Chondrocyte (in vitro differentiated cells): ENCODE measurements around the gene ZBTB24. TPM values are rescaled to one million over a fixed set of nuclear protein-coding genes. Genes with fewer than 3 reads are reported as not detected.

Source experiments
- DNase-seq: peaks from one replicate; pipeline ENCODE4 v3.0.0; 2021; ENCODE audit warnings: mixed read lengths, low spot score
- H3K27ac Mint-ChIP-seq: one replicate; pipeline ENCODE4 v1.8.0; 2021; ENCODE audit warnings: mild to moderate bottlenecking, moderate library complexity, mixed read lengths; ENCODE audit not compliant: unreplicated experiment
- H3K27me3 Mint-ChIP-seq: 2 replicates; pipeline ENCODE4 v1.8.0; 2021; ENCODE audit warnings: low read depth, mixed read lengths
- H3K36me3 Mint-ChIP-seq: 2 replicates; pipeline ENCODE4 v1.8.0; 2021; ENCODE audit warnings: low read depth, mixed read lengths
- H3K4me1 Mint-ChIP-seq: 2 replicates; pipeline ENCODE4 v1.8.0; 2021; ENCODE audit warnings: low read depth, mild to moderate bottlenecking, mixed read lengths
- H3K4me3 Mint-ChIP-seq: one replicate; pipeline ENCODE4 v1.8.0; 2021; ENCODE audit warnings: mild to moderate bottlenecking, moderate library complexity, mixed read lengths; ENCODE audit not compliant: unreplicated experiment
- H3K9me3 Mint-ChIP-seq: 2 replicates; pipeline ENCODE4 v1.8.0; 2021; ENCODE audit warnings: low read depth, mixed read lengths
- total RNA-seq: library from RNA; stranded (reverse); gene quantifications from 3 replicates; pipeline ENCODE4 v1.2.1, GENCODE V29; 2021
- TF ChIP-seq, protein P1 (sequence below): fragments of 200-600 bp; sonication (generic); IDR thresholded peaks from 2 replicates; pipeline ENCODE4 v1.5.0; 2021; ENCODE audit warnings: antibody characterized with exemption, mild to moderate bottlenecking, moderate library complexity

Gene ZBTB24
- total RNA-seq, 1 donor from 2014 or later = 7.1 TPM

DNA sequence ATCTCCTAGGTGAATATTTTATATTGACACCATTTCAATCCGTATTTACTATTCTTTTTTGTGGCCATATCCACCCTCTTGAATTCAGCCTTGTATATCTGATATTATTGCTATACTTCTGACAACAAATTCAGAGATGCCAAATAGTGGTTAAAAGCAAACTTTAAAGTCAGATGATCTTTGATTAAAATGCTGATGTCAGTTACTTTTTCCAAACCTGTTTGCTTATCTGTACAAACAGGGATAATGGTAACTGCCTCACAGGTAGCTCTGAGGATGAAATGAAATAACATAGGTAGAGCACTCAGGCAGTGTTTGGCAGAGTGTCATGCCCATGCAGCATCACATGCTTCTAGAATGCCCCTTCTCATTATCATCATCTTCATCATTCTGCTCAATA is 61.8 kb downstream of the ZBTB24 start:
- Mint-ChIP-seq H3K27me3 (no peaks in the 10 kb centered on the region), H3K4me3 (no peak overlapping the region), H3K4me1 (no peaks in the 10 kb centered on the region), H3K36me3 (no peaks in the 10 kb centered on the region), H3K27ac (no peak overlapping the region), H3K9me3 (no peaks in the 10 kb centered on the region)
- no peak for DNase-seq
- TF ChIP-seq, protein P1, sequence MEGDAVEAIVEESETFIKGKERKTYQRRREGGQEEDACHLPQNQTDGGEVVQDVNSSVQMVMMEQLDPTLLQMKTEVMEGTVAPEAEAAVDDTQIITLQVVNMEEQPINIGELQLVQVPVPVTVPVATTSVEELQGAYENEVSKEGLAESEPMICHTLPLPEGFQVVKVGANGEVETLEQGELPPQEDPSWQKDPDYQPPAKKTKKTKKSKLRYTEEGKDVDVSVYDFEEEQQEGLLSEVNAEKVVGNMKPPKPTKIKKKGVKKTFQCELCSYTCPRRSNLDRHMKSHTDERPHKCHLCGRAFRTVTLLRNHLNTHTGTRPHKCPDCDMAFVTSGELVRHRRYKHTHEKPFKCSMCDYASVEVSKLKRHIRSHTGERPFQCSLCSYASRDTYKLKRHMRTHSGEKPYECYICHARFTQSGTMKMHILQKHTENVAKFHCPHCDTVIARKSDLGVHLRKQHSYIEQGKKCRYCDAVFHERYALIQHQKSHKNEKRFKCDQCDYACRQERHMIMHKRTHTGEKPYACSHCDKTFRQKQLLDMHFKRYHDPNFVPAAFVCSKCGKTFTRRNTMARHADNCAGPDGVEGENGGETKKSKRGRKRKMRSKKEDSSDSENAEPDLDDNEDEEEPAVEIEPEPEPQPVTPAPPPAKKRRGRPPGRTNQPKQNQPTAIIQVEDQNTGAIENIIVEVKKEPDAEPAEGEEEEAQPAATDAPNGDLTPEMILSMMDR = no peak

DNA sequence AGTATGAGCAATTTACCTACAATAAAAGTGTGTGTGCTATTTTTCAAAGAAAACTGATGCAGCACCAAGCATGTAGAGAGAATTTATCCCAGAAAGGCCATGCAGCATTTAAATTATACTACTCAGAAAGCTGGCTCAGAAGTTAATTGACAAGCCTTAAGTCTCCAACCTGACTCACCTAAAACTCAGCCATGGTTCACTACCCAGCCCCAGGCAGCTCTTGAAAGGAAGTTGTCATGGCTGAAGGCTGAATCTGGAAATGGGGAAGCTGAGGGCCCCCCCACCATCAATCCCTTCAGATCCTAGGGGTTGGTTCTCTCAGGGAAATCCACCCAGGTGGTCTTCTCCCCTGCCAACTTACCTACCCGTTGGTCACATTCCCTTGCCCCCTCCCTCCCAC is 62.3 kb downstream of the ZBTB24 start:
- H3K36me3 Mint-ChIP-seq = no peaks in the 10 kb centered on the region
- no peaks in the 10 kb centered on the region for H3K4me1 Mint-ChIP-seq
- H3K27me3 Mint-ChIP-seq = no peaks in the 10 kb centered on the region
- no peak overlapping the region for H3K27ac Mint-ChIP-seq
- TF ChIP-seq, protein P1 = no peak
- no peak for DNase-seq
- H3K9me3 Mint-ChIP-seq = no peaks in the 10 kb centered on the region
- no peak overlapping the region for H3K4me3 Mint-ChIP-seq

DNA sequence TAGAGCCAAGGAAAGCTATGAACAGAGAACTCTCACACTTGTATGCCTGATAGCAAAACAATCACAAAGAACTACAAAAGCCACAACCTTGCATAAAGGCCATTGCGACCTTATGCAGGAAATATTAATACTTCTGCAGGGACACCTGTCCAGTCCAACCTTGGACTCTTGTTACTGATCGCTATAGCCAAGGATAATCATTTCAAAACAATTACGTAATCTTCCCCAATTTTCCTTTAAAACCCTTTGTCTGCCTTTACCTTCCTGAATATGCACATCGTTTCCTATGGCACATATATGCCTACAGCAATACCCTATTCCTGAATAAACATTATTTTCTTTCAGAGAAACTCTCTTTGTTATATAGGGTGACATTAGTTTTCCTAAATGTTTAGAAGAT is 65.4 kb downstream of the ZBTB24 start:
- no peak for DNase-seq
- Mint-ChIP-seq H3K4me1 (no peaks in the 10 kb centered on the region), H3K4me3 (no peak overlapping the region), H3K27me3 (no peaks in the 10 kb centered on the region), H3K36me3 (peaks cover 2% of the 10 kb centered on the region), H3K9me3 (peaks cover 10% of the 10 kb centered on the region), H3K27ac (no peak overlapping the region)
- TF ChIP-seq, protein P1 = no peak

Other genes starting within 250 kb of the ZBTB24 start
- 240 to 273 TPM (median 259 TPM) in 3 replicates for gene CD164, start 100.8 kb downstream of the ZBTB24 start, total RNA-seq
- gene PPIL6, start 42.6 kb downstream of the ZBTB24 start, total RNA-seq = 2.2 to 2.7 TPM (median 2.5 TPM) in 3 replicates
- 5.3 to 7.4 TPM (median 5.6 TPM) in 3 replicates for gene SMPD2, start 42.5 kb downstream of the ZBTB24 start, total RNA-seq
- gene MICAL1, start 27.4 kb downstream of the ZBTB24 start, total RNA-seq = 49.5 to 102 TPM (median 96.9 TPM) in 3 replicates
- 3.4 to 4.5 TPM (median 4.4 TPM) in 3 replicates for gene AK9, start 208.0 kb upstream of the ZBTB24 start, total RNA-seq
- gene FIG4, start 208.1 kb upstream of the ZBTB24 start, total RNA-seq = 10.4 to 14.1 TPM (median 13.0 TPM) in 3 replicates